GM12872 (cell line): ENCODE data around the gene PEX11B.

Experiments
- TF ChIP-seq, protein P1 (sequence below): IDR thresholded peaks from 3 replicates; pipeline ENCODE4 v1.5.1; 2011; ENCODE audit warnings: low read depth, mild to moderate bottlenecking, low read length, moderate library complexity; ENCODE audit not compliant: insufficient read depth

Gene PEX11B

DNA sequence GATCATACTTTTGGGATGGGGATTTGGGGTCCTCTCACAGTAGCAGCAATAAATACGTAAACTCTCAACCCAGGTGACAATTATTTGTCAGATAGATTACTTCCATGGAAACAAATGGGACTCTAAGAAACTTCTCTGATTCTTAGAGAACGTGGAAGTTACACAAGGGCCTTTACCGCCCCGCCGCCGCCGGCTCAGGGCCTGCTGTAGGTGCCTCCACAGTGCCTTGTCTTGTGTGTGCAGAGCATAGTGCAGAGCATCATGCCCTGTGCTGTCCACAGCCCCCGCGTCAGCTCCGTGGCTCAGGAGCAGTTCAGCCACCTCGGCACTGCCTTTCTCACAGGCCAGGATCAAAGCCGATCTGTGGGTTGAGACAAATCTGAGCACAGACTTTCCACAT, 43.9 kb downstream of the PEX11B start:
- TF ChIP-seq, protein P1, sequence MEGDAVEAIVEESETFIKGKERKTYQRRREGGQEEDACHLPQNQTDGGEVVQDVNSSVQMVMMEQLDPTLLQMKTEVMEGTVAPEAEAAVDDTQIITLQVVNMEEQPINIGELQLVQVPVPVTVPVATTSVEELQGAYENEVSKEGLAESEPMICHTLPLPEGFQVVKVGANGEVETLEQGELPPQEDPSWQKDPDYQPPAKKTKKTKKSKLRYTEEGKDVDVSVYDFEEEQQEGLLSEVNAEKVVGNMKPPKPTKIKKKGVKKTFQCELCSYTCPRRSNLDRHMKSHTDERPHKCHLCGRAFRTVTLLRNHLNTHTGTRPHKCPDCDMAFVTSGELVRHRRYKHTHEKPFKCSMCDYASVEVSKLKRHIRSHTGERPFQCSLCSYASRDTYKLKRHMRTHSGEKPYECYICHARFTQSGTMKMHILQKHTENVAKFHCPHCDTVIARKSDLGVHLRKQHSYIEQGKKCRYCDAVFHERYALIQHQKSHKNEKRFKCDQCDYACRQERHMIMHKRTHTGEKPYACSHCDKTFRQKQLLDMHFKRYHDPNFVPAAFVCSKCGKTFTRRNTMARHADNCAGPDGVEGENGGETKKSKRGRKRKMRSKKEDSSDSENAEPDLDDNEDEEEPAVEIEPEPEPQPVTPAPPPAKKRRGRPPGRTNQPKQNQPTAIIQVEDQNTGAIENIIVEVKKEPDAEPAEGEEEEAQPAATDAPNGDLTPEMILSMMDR = no peak

DNA sequence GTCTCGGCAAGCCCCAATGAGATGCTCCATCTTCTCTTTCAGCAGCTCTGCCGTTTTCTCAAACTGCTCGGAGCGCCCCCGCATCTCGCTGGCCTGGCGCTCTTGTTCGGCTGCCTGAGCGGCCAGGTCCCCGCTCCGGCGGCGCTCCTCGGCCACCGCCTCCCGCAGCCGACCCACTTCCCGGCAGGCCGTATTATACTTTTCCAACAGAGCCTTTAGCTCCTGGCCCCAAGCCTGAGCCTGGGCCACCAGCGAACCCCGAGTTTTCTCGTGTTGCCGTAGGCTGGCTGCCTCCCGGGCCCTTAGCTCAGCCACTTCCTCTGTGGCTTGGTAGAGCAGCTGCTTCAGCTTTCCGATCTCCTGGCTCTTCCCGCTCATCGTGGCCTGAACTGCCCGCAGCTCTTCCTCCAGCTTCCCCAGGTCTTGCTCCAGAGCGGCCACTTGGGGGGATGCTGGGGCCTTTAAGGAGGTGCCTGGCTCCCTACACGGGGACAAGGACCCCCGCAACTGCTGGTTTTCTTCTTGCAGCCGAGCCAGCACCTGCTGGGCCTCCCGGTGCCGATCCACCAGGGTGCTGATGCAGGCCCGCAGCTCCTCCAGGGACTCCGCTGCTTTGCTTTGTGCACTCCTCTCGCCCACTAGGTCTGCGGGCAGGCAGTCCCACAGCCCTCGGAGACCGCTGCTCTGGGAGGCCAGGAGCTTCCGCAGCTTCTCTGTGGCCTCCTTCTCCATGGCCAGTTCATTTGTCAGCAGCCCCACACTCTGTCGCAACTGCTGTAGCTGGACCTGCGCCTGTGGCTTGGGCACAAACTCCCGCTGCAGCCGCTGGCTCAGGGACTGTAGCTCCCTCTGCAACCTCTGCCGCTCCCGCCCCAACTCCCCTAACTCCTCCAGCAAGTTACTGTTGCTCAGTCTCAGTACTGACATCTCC, 46.3 kb downstream of the PEX11B start:
- TF ChIP-seq, protein P1 = no peak

DNA sequence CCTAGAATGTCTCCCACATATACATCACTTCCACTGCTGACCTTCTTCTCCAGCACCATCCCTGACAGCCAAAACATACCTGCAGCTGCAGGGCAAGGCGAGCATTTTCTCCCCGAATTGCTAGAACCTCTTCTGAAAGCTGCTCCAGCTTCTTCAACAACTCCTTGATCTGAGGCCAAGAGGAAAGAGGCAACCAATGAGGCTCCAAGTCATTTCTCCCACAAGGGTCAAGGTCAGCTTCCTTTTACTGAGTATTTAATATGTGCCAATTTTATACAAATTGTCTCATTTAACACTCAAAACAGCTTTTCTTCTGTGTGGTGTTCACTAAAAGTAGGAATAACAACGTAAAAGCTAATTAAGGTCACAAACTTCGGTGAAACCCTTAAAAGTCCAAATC, 50.3 kb downstream of the PEX11B start:
- TF ChIP-seq, protein P1 = no peak

DNA sequence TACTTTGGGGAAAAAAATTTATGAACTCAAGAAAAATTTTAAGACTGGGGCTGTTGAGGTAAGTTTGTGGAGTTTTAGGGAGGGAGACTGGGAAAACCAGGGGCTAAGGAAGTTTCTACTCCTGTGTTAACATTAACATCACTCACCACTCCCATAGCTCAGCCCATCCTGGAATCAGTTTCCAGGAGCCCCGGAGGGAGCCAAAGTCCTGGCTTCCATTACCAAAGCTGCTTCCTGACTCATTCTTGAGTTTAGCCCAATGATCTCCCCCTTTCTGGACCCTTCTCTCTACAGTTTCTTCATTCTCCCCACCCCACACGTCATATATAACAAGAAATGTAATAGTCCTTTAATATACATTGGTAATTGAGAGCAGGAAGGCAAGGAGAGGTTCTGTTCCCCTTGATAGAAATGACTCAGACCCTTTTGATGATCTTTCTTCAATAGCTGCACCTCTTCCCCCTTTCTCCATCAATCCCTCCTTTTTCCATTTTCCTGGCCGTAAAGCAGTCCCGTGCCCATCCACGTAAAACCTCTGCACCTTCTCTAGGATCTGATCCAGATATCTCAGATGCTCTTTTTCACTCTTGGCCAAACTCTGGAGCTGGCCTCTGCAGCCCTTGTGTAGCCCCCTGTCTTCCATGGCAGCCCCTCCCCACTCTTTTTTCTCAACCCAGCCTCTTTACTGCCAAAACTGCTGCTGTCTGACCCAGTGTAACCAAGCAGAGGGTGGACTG, 55.1 kb downstream of the PEX11B start:
- TF ChIP-seq, protein P1 = no peak
